GDM1 (cell line): Measurements from ENCODE around the gene AATF.

Experiments used
- DNase-seq: peaks from one replicate; lab custom pipeline; 2025; lab: John Stamatoyannopoulos, UW

AATF gene

GRCh38 chr17:36941265-36942010 is 7.3 kb upstream of the AATF start:
- no peak for DNase-seq

DNA sequence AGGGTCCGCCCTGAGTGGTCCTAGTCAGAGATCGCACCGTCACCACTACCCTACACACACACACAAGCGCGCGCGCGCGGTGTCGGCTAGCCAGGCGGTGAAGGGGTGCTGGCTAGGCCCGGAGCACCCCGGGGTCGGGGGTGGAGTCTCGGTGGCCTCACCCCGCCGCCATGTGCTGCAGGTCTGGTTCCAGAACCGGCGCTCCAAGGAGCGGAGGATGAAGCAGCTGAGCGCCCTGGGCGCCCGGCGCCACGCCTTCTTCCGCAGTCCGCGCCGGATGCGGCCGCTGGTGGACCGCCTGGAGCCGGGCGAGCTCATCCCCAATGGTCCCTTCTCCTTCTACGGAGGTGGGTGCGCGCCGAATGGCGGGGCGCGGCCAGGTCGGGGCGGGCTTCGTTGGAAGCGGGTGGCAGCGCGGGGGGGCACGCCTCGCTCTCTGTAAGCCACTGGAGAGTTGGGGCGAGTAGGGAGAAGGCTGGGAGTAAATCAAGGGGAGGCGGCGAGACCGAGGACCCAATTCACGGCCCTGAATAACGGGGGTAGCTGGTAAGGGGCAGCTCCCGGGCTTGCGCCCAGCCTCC is 6.6 kb upstream of the AATF start:
- DNase-seq, result no peak

DNA sequence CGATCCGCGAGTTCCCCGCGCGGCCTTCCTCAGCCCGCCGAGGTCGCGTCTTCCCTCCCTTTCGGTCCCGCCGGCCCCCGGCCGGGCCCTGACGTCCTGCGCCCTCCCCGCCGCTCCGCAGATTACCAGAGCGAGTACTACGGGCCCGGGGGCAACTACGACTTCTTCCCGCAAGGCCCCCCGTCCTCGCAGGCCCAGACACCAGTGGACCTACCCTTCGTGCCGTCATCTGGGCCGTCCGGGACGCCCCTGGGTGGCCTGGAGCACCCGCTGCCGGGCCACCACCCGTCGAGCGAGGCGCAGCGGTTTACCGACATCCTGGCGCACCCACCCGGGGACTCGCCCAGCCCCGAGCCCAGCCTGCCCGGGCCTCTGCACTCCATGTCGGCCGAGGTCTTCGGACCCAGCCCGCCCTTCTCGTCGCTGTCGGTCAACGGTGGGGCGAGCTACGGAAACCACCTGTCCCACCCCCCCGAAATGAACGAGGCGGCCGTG is 6.1 kb upstream of the AATF start:
- no peak for DNase-seq

- no peak for DNase-seq
Observed at GRCh38 chr17:36943250-36944191, 5.2 kb upstream of the AATF start.

DNA sequence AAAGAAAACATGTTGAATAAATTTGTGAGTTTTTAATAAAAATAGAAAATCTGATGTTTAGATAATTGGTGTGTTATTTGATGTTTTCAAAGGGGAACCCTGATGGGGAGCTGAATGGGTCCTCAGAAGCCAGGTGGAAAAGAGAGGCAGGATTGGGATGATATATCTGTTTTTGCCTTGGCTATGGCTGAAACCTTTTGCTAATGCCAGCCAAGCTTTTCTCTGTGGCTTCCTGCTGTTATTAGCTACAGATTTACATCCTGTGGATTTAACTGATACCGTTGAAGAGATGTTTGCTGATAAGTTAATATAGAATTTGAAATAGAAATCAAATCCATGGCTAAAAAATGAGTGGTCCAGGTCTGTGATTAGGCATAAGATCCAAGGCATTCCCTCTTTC is 4.2 kb upstream of the AATF start:
- DNase-seq, result no peak

DNA sequence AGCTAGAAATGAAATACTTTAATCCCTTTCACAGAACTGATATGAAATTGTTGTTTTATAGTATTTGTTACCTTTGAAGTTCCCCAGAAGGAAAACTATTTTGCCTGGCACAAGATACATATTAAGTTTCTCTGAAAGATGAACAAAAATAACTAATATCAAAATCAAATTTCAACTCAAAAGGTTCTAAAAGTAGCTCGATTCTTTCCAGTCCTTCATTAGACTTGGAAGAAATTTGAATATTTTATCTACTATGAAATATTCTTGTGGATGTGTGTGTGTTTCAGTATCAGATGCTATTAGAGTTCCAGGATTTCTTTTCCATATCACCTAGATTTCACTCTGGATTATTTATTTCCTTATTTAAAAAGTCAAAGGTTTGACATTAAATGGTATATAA is 3.6 kb upstream of the AATF start:
- DNase-seq, result no peak

GRCh38 chr17:36945959-36946725 is 2.6 kb upstream of the AATF start:
- DNase-seq, result no peak

DNA sequence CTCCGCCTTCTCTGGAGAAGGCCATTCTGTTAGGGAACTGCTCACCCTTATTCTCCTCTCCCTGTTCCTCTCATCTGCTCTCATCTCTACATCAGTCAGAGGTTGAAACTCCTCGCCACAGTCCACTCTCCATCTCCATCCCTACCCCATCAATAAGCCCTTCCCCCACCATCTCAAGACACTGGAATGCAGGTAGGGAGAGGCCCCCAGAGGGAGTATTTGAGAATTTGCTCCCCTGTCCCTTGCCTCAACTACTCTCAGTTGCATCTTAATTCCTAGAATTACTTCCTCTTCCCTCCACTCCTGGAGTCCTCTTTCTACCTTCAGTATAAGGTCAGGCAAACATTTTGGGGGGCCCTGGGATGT is 2.0 kb upstream of the AATF start:
- no peak for DNase-seq

DNA sequence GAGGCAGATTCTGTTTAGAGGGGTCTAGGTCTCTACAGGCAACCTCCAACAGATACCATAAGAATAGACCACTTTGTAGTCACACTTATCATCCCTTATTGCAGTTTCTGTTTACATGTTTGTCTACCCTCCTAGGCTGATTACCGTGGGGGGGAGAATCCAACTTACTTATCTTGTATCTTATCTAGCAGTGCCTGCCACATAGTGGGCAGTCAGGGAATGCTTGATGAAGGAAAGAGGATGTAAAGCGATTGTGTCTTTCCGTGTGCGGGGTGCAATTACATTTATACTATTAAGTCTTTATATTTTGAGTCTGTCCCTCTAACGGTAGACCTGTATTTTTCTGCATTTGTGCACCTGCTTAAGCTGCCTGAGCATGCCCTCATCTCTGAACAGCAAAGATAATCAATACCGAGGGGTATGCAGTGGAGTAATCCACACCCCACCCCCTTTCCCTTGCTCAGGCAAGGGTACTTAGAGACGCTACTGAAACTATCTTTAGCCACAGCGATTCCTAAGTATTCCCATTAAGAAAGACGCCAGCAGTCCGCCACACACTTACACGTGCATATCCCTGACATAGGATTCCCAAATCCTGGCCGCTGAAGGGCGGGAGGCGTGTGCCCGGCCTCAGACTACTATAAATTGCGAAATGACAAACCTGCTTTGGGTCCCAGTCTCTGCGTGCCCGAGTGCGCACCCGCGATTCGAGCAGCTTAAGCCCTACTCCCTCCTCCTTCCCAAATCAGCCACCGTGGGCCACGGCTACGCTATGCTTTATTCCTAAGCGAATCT is 635 bp upstream of the AATF start:
- DNase-seq, result no peak

- DNase-seq, result no peak
Observed at GRCh38 chr17:36949461-36949927, 740 bp downstream of the AATF start.

DNA sequence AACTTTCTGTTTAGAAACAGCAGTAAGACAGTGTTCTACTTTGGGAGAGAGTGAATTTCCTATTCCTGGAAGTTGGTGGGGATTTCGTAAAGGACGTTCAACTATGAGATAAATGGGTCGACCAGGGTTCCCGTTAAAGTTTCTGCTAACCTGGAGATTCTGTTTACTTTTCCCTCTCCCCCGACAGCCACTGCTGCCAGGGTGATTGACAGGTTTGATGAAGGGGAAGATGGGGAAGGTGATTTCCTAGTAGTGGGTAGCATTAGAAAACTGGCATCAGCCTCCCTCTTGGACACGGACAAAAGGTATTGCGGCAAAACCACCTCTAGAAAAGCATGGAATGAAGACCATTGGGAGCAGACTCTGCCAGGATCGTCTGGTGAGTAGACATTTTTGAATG is 1.3 kb downstream of the AATF start:
- no peak for DNase-seq

GRCh38 chr17:36951084-36951789 is 2.5 kb downstream of the AATF start:
- no peak for DNase-seq

- no peak for DNase-seq
Observed at GRCh38 chr17:36971508-36971907, 22.8 kb downstream of the AATF start.

GRCh38 chr17:36972186-36972700 is 23.5 kb downstream of the AATF start:
- no peak for DNase-seq

DNA sequence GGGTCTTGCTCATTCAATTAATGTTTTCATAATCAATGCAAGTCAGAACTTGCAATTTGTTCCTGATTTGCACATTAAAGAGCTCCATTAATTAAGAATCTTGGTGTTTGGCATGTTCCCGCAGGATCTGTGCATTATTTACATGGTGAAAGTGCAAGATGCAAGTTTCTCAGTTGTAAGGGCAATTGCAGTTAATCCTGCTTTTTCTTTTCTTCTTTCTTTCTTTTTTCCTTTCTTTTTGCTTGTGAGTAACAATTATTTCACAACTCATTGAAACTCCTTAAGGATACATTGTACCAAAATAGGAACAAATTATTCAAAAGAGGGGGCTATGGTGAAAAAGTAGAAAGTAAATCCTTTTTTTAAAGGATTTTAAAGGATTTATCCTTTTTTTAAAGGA is 24.2 kb downstream of the AATF start:
- no peak for DNase-seq

DNA sequence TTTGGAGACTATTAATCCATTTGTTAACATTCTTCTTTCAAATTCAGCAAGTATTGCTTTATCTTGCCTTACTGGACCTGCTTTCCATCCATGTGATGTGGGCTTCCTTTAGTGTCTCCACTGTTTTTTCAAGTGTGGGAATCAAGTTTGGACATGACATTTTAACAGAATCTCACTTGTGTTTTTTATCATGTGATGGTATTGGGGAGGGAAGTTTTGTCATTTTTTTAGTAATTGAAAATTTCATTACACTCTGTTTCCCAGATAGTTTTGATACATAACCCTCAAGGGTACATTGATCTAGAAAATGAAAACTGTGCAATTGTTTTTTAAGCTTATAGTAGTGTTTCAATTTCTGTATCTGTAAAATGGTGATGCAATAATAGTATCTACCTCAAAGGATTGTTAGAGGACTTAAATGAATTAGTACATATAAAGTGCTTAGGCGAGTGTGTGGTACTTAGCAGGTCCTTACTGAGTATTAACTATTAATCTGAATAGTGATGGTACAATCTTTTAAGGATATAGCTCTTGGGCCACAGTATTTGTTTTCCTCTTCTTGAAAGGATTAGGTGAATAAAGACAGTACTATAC is 27.3 kb downstream of the AATF start:
- no peak for DNase-seq

- no peak for DNase-seq
Observed at GRCh38 chr17:36977066-36977465, 28.3 kb downstream of the AATF start.

GRCh38 chr17:36977568-36977967 is 28.8 kb downstream of the AATF start:
- DNase-seq, result no peak

- DNase-seq, result no peak
Observed at GRCh38 chr17:36978810-36979564, 30.2 kb downstream of the AATF start.
